H7 (cell line): ENCODE results near the gene BMERB1. TPM values are rescaled to one million over a fixed set of nuclear protein-coding genes. Genes with fewer than 3 reads are reported as not detected.
"Not testable (repeated sequence)": the region's sequence is repeated elsewhere in the genome, so short reads cannot be mapped to it uniquely, and the experiment has no call there.

ENCODE experiments used
- DNase-seq: peaks from one replicate; pipeline ENCODE4 v3.0.0; 2012
- H3K27me3 ChIP-seq: 2 replicates; pipeline ENCODE4 v1.6.0; 2011; ENCODE audit warnings: mild to moderate bottlenecking, low read length; ENCODE audit not compliant: control insufficient read depth, insufficient read depth
- H3K36me3 ChIP-seq: replicated peaks from 2 replicates; pipeline ENCODE4 v1.5.1; 2011; ENCODE audit warnings: low read length; ENCODE audit not compliant: control insufficient read depth, insufficient read depth
- H3K4me3 ChIP-seq: 2 replicates; pipeline ENCODE4 v1.5.1; 2011; ENCODE audit warnings: low read depth, mild to moderate bottlenecking, control low read depth, low read length, moderate library complexity; ENCODE audit not compliant: insufficient read depth
- total RNA-seq: library from RNA; depleted of rRNA; stranded (reverse); fragments of >200 nt; shearing (Covaris generic); gene quantifications from 2 replicates; pipeline ENCODE4 v1.2.3, GENCODE V29; 2014

BMERB1 gene
- total RNA-seq, 1 experiment from 2014 or later, result 7.8 TPM

- peaks cover 15% of the 10 kb centered on the region for H3K27me3 ChIP-seq
- no peak for DNase-seq
- H3K36me3 ChIP-seq, result no peaks in the 10 kb centered on the region
- no peak overlapping the region for H3K4me3 ChIP-seq
Measured at GRCh38 chr16:15439521-15439920, 5.1 kb downstream of the BMERB1 start.

- no peak for DNase-seq
- no peak overlapping the region for H3K4me3 ChIP-seq
- no peaks in the 10 kb centered on the region for H3K36me3 ChIP-seq
- peaks cover 2% of the 10 kb centered on the region; the same call in 1 of the 2 replicates for H3K27me3 ChIP-seq
Measured at GRCh38 chr16:15440852-15441251, 6.5 kb downstream of the BMERB1 start.

GRCh38 chr16:15442140-15442539, 7.8 kb downstream of the BMERB1 start:
- H3K36me3 ChIP-seq, DNase-seq, H3K4me3 ChIP-seq, H3K27me3 ChIP-seq: not testable (repeated sequence)

DNA sequence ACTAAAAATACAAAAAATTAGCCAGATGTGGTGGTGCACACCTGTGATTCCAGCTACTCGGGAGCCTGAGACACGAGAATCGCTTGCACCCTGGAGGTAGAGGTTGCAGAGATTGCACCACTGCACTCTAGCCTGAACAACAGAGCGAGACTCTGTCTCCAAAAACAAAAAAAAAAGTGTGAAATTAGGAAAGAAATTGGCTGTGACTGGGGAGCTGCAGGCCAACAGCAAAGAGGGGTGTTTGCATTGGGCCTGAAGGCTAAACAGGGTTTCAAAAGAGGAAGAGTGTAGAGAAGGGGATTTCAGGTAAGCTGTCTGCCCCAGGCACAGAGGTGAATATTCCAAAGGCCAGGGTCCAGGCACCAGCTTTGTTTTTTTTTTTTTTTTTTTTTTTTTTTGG, 9.4 kb downstream of the BMERB1 start:
- H3K27me3 ChIP-seq, result no peaks in the 10 kb centered on the region
- no peaks in the 10 kb centered on the region for H3K36me3 ChIP-seq
- DNase-seq, result no peak
- no peak overlapping the region for H3K4me3 ChIP-seq

DNA sequence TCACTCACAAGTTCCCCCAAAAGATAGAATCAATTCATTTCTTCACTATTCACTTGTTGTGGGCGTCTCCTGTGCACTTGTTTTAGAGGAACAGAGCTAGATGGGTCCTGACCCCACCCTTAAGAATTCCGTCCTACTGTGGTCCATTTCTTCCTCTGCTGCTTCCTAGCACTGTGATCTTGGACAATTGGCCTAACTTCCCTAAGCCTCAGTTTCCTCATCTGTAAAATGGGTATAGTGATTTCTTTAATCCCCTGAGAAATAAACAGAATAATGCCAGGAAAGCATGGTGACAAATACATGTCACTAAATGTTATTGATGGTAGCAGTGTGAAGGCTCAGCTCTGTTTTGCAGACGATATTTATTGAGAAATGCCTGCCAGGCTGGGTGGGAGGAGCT, 9.9 kb downstream of the BMERB1 start:
- H3K4me3 ChIP-seq, result no peak overlapping the region
- DNase-seq, result no peak
- no peaks in the 10 kb centered on the region for H3K36me3 ChIP-seq
- H3K27me3 ChIP-seq, result no peaks in the 10 kb centered on the region

DNA sequence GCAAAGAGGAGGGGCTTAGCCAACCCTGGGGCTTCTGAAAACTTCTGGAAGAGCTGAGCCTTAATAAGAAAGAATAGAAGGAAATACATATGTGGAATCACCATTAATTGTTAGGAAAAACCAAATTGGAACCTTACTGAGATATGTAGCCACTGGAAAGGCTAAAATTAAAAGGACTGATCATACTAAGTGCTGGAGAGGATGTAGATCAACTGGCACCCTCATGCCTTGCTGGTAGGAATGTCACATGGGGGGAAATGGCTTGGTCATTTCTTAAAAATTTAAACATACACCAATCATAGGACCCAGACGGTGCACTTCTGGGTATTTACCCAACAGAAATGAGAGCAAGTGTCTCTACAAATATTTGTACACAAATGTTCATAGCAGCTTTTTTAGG, 11.1 kb downstream of the BMERB1 start:
- Histone ChIP-seq H3K27me3 (no peaks in the 10 kb centered on the region), H3K36me3 (no peaks in the 10 kb centered on the region), H3K4me3 (no peak overlapping the region)
- no peak for DNase-seq

DNA sequence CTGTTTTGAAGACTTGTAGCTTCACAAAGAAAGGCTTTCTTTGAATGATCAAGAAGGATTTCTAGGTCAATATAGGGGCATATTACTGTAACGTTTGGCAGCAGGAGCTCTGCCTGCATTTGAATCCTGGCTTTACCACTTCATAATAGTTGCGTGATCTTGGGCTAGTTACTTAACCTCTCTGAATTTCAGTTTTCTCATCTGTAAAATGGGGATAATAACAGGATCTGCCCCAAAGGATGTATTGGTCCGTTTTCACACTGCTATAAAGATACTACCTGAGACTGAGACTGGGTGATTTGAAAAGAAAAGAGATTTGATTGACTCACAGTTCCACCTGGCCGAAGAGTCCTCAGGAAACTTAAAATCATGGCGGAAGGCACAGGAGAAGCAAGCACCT, 12.5 kb downstream of the BMERB1 start:
- no peak overlapping the region for H3K4me3 ChIP-seq

DNA sequence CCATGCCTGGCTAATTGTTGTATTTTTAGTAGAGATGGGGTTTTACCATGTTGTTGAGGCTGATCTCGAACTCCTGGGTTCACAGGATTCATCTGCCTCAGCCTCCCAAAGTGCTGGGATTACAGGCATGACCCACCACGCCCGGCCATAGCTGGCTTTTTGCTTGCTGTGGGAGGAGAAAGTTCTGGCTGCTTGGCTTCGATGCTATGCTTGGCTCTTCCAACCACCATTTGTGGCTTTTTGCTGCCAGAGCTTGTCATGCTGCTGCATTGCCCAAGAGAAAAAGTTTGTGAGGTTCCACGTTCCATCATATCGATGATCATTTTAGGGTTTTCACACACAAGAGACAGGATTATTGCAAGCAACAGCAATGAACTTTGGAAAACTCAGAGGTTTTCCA, 16.2 kb downstream of the BMERB1 start:
- no peaks in the 10 kb centered on the region for H3K27me3 ChIP-seq
- no peak overlapping the region for H3K4me3 ChIP-seq
- H3K36me3 ChIP-seq, result no peaks in the 10 kb centered on the region
- DNase-seq, result no peak

More for the DNA sequence above, 12.5 kb downstream of the BMERB1 start:
- no peaks in the 10 kb centered on the region for H3K27me3 ChIP-seq
- DNase-seq, result no peak
- no peaks in the 10 kb centered on the region for H3K36me3 ChIP-seq

DNA sequence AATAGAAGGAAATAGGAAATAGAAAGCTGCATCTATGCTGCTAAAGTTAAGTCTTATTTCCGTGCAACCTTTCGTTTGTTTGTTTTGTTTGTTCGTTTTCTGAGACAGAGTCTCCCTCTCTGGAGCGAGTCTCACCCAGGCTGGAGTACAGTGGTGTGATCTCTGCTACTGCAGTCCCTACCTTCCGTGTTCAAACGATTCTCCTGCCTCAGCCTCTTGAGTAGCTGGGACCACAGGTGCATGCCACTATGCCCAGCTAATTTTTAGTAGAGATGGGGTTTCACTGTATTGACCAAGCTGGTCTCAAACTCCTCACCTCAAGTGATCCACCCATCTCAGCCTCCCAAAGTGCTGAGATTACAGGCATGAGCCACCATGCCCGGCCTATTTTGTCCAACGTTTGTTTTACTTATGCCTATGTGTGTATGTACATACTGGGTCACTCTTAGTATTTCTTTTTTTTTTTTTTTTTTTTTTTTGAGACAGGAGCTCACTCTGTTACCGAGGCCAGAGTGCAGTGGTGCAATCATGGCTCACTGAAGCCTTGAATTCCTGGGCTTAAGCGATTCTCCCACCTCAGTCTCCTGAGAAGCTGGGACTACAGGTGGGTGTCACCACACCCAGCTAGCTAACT, 16.8 kb downstream of the BMERB1 start:
- DNase-seq, result no peak
- H3K27me3 ChIP-seq, result no peaks in the 10 kb centered on the region

GRCh38 chr16:15452246-15452855, 18.0 kb downstream of the BMERB1 start:
- Histone ChIP-seq H3K36me3 (no peaks in the 10 kb centered on the region), H3K27me3 (no peaks in the 10 kb centered on the region), H3K4me3 (no peak overlapping the region)
- no peak for DNase-seq

More for the DNA sequence above, 16.8 kb downstream of the BMERB1 start:
- Histone ChIP-seq H3K36me3 (no peaks in the 10 kb centered on the region), H3K4me3 (no peak overlapping the region)

DNA sequence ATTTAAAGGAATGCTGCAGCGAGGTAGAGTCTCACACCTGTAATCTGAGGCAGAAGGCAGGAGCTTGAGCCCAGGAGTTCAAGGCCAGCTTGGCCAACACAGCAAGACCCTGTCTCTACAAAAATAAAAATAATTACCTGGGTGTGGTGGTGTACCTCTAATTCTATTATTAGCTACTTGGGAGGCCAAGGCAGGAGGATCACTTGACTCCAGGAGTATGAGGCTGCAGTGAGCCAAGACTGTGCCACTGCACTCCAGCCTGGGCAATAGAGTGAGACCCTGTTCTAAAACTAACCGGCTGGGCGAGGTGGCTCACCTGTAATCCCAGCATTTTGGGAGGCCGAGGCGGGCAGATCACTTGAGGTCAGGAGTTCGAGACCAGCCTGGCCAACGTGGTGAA, 18.9 kb downstream of the BMERB1 start:
- H3K36me3 ChIP-seq, H3K27me3 ChIP-seq, DNase-seq, H3K4me3 ChIP-seq: not testable (repeated sequence)

- not testable (repeated sequence) for DNase-seq, H3K4me3 ChIP-seq, H3K27me3 ChIP-seq, H3K36me3 ChIP-seq
Measured at GRCh38 chr16:15454933-15455332, 20.5 kb downstream of the BMERB1 start.

- Histone ChIP-seq H3K36me3 (no peaks in the 10 kb centered on the region), H3K4me3 (no peak overlapping the region), H3K27me3 (no peaks in the 10 kb centered on the region)
- no peak for DNase-seq
Measured at GRCh38 chr16:15457400-15457799, 23.0 kb downstream of the BMERB1 start.

DNA sequence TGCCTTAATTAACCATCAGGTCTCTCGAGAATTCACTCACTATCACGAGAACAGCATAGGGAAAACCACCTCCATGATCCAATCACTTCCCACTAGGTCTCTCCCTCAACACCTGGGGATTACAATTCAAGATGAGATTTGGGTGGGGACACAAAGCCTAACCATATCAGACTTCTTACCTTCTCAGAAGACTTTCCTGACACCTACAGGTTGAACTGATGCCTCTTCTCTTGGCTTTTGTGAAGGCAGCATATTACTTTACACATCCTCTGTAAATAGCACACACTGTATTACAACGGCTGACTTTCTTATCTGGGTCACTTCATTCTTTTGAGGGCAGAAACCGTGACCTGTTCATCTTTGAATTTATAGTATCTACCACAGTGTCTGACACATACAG, 23.6 kb downstream of the BMERB1 start:
- H3K36me3 ChIP-seq, result no peaks in the 10 kb centered on the region
- no peaks in the 10 kb centered on the region for H3K27me3 ChIP-seq
- DNase-seq, result no peak
- no peak overlapping the region for H3K4me3 ChIP-seq

DNA sequence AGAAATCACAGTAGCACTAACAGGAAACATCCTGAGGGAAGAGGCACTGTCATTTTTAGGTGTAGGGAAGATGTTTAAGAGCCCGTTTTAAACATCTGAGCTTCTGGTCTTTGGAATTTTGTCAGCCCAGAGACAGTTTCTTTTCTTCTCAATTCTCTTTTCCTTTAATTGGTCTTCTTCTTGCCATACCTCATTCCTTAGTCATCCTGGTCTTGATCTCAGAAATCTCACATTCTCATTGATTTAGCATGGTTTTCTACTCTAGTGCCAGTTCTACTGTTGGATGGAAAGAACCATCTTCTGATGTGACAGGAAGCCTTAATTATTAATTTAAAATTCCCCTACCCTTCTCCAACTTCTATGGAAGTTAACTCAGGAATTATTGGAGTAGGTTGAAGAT, 25.4 kb downstream of the BMERB1 start:
- Histone ChIP-seq H3K27me3 (no peaks in the 10 kb centered on the region), H3K4me3 (no peak overlapping the region), H3K36me3 (no peaks in the 10 kb centered on the region)
- DNase-seq, result no peak
